GM19240 (cell line): Measurements from ENCODE around the gene SH3PXD2B.
"Not testable (repeated sequence)": the region's sequence is repeated elsewhere in the genome, so short reads cannot be mapped to it uniquely, and the experiment has no call there.

ENCODE experiments used
- DNase-seq: peaks from one replicate; pipeline ENCODE4 v3.0.0; 2011; ENCODE audit warnings: low spot score; ENCODE audit not compliant: insufficient read length

SH3PXD2B gene

GRCh38 chr5:172418862-172419814 lies 35.2 kb downstream of the SH3PXD2B start:
- no peak for DNase-seq

GRCh38 chr5:172417983-172418630 lies 36.2 kb downstream of the SH3PXD2B start:
- DNase-seq, result no peak

- DNase-seq, result no peak
These were observed 37.0 kb downstream of the SH3PXD2B start for GRCh38 chr5:172417130-172417841.

- DNase-seq, result no peak
These were observed 38.7 kb downstream of the SH3PXD2B start for GRCh38 chr5:172415362-172416275.

- no peak for DNase-seq
These were observed 39.6 kb downstream of the SH3PXD2B start for GRCh38 chr5:172414531-172415361.

- no peak for DNase-seq
These were observed 40.6 kb downstream of the SH3PXD2B start for GRCh38 chr5:172413601-172414171.

GRCh38 chr5:172412724-172413286 lies 41.5 kb downstream of the SH3PXD2B start:
- DNase-seq, result no peak

- no peak for DNase-seq
These were observed 42.7 kb downstream of the SH3PXD2B start for GRCh38 chr5:172411484-172412072.

GRCh38 chr5:172410662-172411483 lies 43.5 kb downstream of the SH3PXD2B start:
- no peak for DNase-seq

- DNase-seq, result no peak
These were observed 44.2 kb downstream of the SH3PXD2B start for GRCh38 chr5:172410160-172410559.

- not testable (repeated sequence) for DNase-seq
These were observed 44.8 kb downstream of the SH3PXD2B start for GRCh38 chr5:172409477-172409876.

- DNase-seq, result no peak
These were observed 46.5 kb downstream of the SH3PXD2B start for GRCh38 chr5:172407822-172408221.

GRCh38 chr5:172407241-172407691 lies 47.1 kb downstream of the SH3PXD2B start:
- no peak for DNase-seq

GRCh38 chr5:172405226-172406107 lies 48.9 kb downstream of the SH3PXD2B start:
- DNase-seq, result no peak

GRCh38 chr5:172404746-172405145 lies 49.6 kb downstream of the SH3PXD2B start:
- DNase-seq, result no peak

- DNase-seq, result no peak
These were observed 50.5 kb downstream of the SH3PXD2B start for GRCh38 chr5:172403817-172404216.
